Fibroblast of skin of left biceps (primary cell): ENCODE measurements around the gene MACO1.
"Not testable (repeated sequence)": the region's sequence is repeated elsewhere in the genome, so short reads cannot be mapped to it uniquely, and the experiment has no call there.

Experiments used
- DNase-seq, 2 experiments: peaks; one replicate each; pipeline ENCODE4 v3.0.0-alpha.2; 2013; ENCODE audit warnings: low read depth in 2 of 2

MACO1 gene

DNA sequence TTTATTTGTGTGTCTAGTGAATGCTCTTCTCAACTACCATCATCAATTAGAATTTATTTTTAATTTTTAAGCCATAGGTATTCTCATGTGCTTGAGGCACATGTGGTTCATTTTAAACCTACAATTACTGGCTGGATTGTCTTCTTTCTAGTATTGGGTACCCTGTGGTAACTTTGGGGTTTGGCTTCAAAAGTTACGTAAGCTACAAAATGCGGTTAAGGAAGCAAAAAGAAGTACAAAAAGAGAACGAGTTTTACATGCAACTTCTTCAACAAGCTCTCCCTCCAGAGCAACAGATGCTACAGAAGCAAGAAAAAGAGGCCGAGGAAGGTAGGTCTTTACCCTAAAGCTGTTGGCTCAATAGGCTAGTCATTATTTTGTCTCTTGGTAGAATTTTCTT is 25.8 kb downstream of the MACO1 start:
- no peak for DNase-seq

DNA sequence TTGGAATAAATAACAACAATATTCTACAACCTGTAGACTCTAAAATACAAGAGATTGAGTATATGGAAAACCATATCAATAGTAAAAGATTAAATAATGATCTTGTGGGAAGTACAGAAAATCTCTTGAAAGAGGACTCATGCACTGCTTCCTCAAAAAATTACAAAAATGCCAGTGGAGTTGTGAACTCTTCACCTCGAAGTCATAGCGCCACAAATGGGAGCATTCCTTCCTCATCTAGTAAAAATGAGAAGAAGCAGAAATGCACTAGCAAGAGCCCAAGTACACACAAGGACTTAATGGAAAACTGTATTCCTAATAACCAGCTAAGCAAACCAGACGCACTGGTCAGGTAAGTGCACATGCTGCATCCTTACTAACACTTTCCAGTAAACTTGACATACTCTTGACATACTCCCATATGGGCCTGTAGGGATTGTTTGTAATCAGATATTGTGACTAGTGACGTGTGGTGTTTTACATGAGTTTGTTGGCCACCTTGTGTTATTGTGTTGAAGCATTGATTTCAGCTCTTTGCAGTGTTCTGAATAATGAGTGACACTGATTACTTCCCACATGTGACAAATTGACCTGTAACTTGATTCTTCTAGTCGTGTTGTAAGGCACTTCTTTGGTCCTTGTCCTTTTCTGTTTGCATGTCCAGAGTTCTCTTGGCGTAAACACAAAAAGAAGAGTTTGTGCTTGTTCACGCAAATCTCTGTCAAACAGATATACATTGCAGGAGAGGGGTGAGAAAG is 28.0 kb downstream of the MACO1 start:
- no peak for DNase-seq

DNA sequence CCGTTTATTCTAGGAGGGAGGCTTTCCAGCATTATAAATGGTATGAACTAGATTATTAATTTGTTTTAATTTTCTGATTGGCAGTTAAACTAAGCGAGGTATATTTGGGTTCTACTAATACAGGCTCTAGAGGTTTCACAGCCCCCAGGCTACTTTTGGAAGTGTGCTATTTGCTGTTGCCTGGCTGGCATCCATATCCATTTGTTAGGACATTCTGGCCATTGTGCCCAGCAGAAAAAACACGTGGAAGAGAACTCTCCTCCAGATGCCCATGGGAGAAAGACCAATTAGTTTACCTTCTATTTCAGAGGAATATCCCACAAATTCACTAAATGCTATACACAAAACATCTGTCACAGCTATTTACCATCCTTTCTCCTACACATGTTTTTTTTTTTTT is 29.3 kb downstream of the MACO1 start:
- no peak for DNase-seq

DNA sequence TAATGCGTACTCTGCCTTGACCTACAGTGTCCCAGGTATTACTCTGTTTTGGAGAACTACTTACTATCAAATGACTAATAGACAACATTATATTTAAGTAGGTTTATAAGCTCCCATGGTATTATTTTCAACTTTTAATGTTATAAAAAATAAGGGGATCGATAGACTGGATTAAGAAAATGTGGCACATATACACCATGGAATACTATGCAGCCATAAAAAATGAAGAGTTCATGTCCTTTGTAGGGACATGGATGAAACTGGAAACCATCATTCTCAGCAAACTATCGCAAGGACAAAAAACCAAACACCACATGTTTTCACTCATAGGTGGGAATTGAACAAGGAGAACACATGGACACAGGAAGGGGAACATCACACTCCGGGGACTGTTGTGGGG is 30.1 kb downstream of the MACO1 start:
- DNase-seq, result not testable (repeated sequence)

DNA sequence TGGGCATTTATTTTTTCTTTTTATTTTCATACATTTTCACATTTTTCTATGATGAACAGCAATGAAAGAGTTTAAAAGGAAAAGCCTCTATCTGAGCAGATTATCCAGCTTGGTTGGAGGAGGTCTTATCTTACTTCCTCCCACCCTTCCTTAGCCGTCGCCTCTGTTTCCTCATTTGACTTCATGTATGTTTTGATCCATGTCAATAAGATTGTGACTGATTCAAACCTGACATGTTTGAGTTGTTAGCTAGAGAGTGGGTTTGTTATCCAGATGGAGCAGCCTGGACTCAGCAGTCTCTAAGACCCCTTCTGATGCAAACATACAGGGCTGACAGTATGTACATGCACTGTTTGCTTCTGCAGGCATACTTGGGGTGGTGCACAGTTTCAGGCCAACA is 31.2 kb downstream of the MACO1 start:
- no peak for DNase-seq

DNA sequence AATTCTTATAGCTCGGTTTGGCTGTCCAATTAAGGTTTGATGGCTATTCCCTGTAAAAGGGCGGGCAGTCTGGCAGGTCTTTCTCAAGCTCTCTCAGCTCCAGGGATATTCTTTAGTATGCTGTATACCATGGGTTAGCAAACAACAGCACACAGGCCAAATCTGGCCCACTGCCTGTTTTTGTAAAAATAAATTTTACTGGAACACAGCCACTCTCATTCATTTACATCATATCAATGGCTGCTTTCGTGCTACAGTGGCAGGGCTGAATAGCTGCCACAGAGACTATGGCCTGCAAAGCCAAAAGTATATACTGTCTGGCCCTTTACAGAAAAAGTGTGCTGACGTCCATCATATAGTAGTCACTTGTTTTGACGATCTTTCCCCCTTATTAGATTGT is 32.0 kb downstream of the MACO1 start:
- no peak for DNase-seq

DNA sequence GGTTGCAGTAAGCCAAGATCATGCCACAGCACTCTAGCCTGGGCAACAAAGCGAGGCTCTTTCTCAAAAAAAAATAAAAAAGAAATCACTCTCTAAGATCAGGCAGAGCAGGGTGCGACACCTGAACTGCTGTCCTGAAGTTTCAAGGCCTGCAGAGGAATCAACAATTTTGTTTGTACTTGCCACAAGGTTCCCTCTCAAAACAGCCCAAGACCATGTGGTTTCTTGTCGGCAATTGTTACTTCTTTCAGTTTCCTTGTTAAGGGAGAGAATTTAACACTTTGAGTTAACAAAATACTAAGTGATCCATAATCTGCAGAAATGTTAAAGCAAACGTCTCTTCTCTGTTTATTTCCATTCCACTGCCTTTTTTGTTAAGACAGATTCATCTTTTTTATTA is 36.5 kb downstream of the MACO1 start:
- DNase-seq, result no peak

DNA sequence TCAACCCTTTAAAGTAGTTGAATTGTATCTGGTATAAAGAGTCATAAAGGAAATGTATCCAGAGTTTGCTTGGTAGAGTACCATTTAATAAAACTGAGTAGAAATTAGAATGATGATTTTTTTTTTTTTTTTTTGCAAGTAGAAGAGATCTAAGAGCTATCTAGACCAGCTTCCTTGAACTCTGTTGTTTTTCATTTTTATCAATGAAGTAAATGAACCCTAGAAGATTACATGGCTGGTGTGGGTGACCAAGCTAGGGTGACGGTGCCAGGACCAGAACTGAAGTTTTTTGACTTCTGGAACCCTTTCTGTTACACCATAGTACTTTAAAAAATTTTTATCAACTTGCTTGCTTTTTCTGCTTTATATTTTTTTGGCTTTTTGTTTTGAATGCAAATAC is 36.9 kb downstream of the MACO1 start:
- DNase-seq, result no peak

DNA sequence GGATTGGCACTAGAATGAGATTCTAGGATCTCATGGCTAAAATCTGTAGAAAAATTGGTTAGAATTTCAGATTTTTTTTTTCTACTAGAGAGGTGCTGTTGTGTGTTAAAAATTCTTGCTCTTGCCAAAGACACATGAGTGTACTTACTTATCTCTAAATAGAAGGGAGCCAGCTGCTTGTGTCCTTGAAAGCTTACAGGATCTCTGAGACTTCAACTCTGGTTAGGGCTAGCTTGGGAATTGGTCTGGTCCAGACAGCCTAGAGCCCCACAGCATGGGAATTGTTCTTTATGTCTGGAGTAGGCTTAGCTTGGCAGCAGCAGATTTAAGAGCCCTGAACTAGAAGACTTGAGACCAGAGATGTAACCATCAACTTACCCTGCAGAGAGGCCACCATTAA is 37.3 kb downstream of the MACO1 start:
- DNase-seq, result no peak

DNA sequence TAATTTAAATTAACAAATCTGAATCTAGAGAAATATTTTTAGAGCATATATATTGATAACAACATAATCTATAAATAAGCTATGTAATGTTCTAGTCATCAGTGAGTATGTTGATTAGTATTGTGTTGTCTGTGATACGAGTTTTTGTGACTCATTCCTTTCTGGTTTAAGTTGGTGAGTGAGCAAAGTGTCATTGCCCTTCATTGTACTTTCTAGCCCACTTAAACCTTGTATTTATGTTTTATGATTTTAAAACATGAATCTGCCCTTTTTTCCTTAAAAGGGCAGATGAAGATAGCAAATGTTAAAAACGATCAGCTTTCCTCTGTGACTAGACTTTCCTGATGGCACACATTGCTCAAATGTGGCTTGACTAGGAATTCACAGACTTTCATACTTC is 38.5 kb downstream of the MACO1 start:
- no peak for DNase-seq

DNA sequence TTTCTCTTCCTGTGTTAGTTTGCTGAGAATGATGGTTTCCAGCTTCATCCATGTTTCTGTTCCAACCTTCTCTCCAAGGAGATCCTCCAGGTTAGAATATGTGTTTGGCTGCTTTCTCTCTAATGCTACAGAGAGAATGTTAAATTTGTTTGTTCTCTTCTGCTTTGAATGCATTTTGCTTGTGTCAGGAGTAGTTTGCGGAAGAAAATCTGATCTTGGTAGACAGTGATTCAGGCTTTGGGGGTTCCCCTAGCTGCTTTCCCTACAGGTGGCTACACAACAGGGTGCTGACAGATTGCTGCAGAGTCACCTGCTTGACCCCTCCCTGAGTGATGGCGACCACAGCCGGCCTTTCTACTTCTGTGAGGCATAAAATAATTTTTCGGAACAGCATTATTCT is 41.8 kb downstream of the MACO1 start:
- DNase-seq, result no peak

DNA sequence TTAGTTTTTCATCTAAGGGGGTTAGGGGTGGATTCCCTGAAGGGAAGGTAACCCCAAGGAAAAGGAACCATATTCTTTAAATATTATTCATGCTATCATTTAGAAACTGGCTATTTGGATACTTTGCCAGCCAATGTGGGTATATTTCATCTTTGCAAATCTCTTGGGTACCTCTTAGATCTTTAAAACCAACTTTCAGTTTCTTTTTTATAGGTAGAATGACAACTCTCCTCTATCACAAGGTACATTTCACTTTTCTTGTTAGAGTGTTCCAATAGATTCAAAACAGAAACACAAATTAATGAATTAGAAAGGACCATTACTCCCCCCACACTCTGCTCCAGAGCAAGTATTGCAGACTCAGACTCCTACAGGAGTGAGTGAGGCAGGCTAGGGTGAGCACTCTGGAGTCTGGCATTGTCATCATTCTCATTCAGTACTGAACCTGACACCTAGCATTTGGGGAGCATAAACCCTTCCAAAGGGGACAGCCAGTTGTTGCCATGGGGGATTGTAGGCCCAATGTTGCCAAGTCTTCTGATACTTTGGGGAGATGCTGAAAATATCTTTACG is 43.0 kb downstream of the MACO1 start:
- no peak for DNase-seq

DNA sequence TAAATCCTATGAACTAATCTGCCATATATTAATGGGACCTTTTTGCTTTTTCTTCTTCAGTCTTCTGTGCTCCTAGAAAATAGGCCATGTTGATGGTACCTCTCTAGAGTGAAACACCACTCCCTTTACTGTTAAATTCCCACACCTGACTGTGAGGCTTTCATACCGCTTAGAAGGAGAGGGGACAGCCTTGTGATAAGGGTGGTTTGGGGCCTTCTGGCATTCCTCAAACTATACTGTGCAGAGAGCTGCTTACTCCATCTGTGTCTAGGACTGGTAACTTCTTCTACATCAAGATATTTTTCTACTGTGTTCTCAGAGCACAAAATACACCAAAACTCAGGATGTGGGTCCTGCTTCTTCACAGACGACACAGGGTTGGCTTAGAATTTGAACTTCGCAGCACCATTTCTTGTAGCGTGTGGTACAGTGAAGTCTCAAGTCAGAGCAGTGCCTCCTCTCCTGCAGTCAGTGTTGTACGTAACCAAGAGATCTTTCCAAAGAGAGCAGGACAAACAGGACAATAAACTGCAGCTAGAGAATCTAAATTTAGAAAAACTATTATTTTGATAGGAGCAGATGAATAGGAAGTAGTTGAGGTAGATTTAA is 43.8 kb downstream of the MACO1 start:
- DNase-seq, result no peak

DNA sequence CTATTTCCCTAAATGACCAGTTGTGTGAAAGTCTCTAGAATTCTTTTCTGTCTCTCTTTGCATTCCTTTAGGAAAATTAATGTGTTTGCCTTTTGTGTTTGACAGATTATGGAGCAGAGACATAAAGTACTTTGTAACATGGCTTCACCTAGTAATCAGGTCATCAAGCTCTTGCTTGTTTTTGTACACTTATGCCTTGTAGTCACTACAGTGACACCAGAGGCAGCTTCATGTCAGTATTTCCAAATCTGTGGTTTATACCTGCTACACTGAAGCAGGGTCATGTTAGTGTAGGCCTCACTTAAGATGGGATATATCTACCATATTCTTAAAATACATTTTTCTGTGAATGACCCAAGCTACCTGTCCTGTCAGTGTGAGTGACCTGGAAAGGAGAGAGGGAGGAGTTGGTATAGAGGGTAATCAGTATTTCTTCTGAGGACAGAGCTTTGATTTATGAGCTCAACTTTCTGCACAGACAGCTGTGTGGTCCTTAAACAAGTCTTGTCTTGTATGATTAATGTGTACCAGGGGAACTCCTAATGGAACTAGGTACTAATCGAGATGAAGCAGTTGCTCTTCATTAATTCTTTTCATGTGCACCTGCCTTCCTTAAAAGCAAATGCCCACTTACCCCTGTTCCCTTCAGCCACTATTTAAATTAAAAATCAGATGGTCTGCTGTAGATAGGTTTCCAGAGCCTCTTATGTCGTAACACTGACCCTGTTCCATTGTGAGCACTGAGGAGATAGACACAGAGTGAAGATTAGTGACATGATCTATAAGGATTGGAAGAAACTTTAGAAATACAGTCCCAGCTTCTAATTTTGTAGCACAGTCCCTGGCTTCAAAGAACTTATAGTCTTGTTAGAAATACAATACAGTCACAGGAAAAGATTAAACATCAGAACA is 45.7 kb downstream of the MACO1 start:
- no peak for DNase-seq

DNA sequence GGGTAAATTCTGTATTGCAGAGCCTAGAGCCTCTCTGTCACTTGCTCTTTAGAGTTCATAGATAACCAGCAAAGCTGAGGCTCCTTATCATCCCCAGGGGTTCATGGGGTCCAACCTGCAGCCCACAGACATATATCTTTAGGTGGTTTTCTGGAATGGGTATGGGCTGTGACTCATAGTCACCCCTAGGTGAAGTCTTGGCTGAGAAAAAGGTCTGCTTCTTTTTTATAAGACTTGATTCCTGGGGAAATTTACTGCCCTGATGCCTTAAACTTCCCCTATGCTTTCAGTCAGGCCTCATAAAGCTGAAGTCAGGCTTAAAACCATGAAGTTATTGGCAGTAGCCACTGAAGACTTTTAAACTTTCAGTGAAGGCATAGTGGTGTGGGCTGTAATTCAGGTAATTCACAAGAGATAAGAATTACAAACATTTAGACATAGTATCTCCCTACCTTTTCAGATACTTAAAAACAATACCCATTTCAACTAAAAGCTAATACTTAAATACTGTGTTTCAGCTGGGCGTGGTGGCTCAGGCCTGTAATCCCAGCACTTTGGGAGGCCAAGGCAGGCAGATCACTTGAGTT is 46.8 kb downstream of the MACO1 start:
- DNase-seq, result no peak

DNA sequence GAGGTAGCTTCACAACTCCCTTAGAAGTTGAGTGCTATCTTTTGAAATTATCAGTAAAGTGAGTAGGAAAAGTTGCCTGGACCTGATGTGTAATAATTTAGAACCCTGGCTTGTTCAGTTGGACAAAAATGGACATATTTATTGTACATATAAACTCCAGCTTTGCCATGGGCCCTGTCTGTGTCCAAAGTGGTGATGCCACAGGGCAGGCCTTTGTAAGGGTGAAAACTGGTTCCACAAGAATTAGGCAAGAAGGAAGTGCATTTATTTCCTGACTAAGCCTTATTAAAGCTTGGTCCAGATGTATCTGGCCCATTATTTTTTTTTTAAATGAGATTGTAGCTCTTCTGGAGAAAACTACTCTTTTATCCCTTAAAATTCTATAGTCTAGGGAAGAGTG is 47.9 kb downstream of the MACO1 start:
- DNase-seq, result no peak

DNA sequence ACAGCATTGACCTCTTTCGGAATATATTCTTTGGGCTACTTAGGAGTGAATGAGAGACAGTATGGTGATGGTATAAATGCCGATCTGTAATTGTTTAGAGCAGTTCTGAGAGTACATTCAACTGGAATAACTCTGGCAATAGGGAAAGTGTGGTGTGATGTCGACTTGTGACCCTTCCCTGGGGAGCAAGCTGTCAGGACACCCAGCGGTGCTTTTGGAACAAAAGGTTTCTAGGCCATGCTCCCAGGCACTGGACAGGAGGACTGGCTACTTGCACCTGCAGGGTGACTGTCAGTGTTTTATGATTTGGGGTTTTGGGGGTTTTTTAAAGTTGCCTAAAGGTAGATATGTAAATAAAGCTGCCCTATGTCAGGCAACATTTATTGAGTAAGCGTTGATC is 50.9 kb downstream of the MACO1 start:
- no peak for DNase-seq

DNA sequence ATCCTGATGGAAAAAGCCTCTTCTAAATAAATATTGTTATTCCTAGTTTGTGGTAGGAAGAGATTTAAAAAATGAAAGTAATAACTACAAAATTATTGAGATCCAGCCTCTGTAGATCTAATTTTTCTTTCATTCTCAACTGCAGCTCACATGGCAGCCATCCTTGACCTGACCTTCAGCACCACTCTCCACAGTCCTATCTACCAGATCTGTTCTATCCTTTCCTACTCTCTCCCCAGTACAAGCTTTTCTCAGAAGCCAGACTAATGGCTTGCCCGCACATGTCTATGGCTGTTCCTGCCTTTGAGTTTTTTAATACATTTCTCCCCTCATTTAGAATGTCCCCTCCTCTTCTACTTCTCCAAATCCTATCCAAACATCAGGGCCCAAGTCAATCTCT is 51.5 kb downstream of the MACO1 start:
- no peak for DNase-seq

DNA sequence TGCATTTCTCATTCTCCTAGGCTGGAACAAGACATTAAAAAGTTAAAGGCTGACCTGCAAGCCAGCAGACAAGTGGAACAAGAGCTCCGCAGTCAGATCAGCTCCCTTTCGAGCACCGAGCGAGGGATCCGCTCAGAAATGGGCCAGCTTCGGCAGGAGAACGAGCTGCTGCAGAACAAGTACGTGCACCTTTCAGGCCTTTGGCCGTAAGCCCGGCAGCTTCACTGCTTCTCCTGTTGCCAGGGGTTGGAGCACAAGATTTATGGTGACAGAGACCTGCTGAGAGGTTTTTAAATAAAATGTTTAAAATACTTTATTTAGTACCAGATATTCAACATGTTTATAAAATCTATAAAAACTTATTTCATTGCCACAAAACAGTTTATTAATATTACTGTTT is 53.4 kb downstream of the MACO1 start:
- no peak for DNase-seq

DNA sequence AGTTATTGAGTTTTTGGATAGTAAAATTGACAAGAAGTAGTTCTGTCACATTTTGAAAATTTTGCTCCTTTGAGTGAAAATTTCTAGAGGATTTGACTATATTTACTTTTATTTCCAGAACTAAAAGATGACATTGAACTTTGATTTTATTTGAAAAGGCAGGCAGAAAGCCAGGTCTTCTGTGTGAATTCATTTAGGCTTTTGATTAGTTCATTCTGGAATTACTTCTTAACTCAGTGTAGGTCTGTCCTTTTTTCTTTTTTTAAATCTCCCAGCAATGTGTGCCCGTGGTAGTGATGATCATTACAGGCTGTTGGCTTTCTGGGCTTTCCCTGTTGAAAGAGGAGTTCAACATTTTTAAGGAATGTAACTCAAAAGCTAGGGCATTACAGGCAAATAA is 53.8 kb downstream of the MACO1 start:
- no peak for DNase-seq

DNA sequence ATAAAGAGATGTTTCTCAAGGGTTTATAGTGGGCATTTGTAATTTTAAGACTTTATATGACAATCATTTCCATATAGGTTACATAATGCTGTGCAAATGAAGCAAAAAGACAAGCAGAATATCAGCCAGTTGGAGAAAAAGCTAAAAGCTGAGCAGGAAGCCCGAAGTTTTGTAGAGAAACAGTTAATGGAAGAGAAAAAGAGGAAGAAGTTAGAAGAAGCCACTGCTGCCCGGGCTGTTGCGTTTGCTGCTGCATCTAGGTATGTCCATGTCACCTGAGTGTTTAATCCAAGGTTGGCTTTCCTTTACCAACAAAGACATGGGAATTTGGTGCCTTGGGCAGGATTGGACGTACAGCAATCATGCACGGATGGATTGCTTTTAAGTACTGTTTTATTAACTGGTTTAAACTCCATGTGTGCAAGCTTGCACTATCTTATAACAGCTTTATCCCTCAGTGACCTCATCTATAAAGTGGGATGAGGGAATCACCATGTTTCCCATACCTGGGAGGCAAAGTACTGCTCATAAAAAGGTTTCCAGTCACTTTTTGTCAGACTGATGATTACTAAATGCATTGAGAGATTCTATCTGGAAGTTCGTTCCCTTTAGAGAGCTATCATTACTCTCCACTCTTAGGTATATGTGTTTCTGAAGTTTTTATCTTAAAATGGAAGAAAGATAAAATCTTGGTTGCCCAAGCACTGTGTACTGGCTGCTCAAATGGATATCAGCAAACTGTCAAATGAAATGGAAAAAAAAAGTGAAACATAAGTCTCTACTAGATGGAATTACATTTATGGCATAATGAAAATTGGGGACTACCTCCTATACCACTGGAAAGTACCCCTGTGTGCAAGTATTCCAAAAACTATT is 55.1 kb downstream of the MACO1 start:
- DNase-seq, result no peak
